Upper lobe of right lung (tissue), 1 donor: Measurements from ENCODE around the gene ZNF586. TPM values are rescaled to one million over a fixed set of nuclear protein-coding genes. Genes with fewer than 3 reads are reported as not detected.

ENCODE experiments used
- ATAC-seq: fragments of 200-7000 bp; cut with Tn5 transposase; one replicate; pipeline ENCODE4 v1.9.1; 2020; ENCODE audit warnings: mild to moderate bottlenecking, moderate library complexity
- DNase-seq: peaks from one replicate; pipeline ENCODE4 v3.0.0-alpha.2; 2020
- H3K27ac ChIP-seq: fragments of 200-600 bp; one replicate; pipeline ENCODE4 v1.8.0; 2022
- H3K27me3 ChIP-seq: fragments of 200-600 bp; one replicate; pipeline ENCODE4 v1.8.0; 2022; ENCODE audit warnings: mild to moderate bottlenecking
- H3K36me3 ChIP-seq: fragments of 200-600 bp; one replicate; pipeline ENCODE4 v1.8.0; 2022
- H3K4me1 ChIP-seq: fragments of 200-600 bp; one replicate; pipeline ENCODE4 v1.8.0; 2022
- H3K4me3 ChIP-seq: fragments of 200-600 bp; one replicate; pipeline ENCODE4 v1.8.0; 2022; ENCODE audit warnings: mild to moderate bottlenecking
- H3K9me3 ChIP-seq: fragments of 200-600 bp; one replicate; pipeline ENCODE4 v1.8.0; 2022
- CTCF ChIP-seq: fragments of 200-600 bp; IDR thresholded peaks from one replicate; pipeline ENCODE4 v1.8.0; 2022; ENCODE audit warnings: antibody characterized with exemption
- intact Hi-C: fragments of 100-400 bp; cut with DNase I; formaldehyde crosslinking; loops from one replicate; pipeline ENCODE4 v1.11.0; 2022
- total RNA-seq: library from RNA; stranded (reverse); fragmentation: NEBNext Ultra II Directional; extraction: Animal tissue kit (Norgen Biotek cat#: 25700); gene quantifications from one replicate; pipeline ENCODE4 v1.2.1, GENCODE V29; 2021
- donor health status: DM: no; HTN: yes; CAD: no; lungs with severe emphysema.

ZNF586 gene
- total RNA-seq, 1 donor from 2014 or later: 18.5 TPM

GRCh38 chr19:57825511-57825910 is 56.0 kb downstream of the ZNF586 start:
- Histone ChIP-seq H3K9me3 (no peaks in the 10 kb centered on the region), H3K27me3 (no peaks in the 10 kb centered on the region), H3K4me1 (peaks cover 5% of the 10 kb centered on the region), H3K4me3 (no peak overlapping the region), H3K27ac (no peak overlapping the region), H3K36me3 (no peaks in the 10 kb centered on the region)
- no peak for DNase-seq
- TF ChIP-seq CTCF: no peak
- no peak for ATAC-seq
- intact Hi-C loops: no loop called here

- ATAC-seq: no peak
- Histone ChIP-seq H3K27ac (no peak overlapping the region), H3K27me3 (no peaks in the 10 kb centered on the region), H3K4me3 (no peak overlapping the region), H3K4me1 (no peaks in the 10 kb centered on the region), H3K36me3 (no peaks in the 10 kb centered on the region), H3K9me3 (no peaks in the 10 kb centered on the region)
- intact Hi-C loops: no loop called here
- TF ChIP-seq CTCF: no peak
- DNase-seq: no peak
Observed at GRCh38 chr19:57829316-57829715, 59.8 kb downstream of the ZNF586 start.

GRCh38 chr19:57830071-57830602 is 60.7 kb downstream of the ZNF586 start, which contains the start of gene ZNF587B:
ZNF587B (plus strand) TSS chr19:57830299; CDS start chr19:57830529, 230 bp downstream.
- peak within 1 kb of the TSS; percentile 53 for H3K4me3 ChIP-seq
- H3K36me3 ChIP-seq: no peaks in the 10 kb centered on the region
- intact Hi-C loops: no loop called here
- ATAC-seq: peak; percentile 89
- H3K27me3 ChIP-seq: no peaks in the 10 kb centered on the region
- peak; percentile 67 for DNase-seq
- peak; percentile 37 for TF ChIP-seq CTCF
- H3K9me3 ChIP-seq: no peaks in the 10 kb centered on the region
- H3K4me1 ChIP-seq: no peaks in the 10 kb centered on the region
- peak within 1 kb of the TSS; percentile 66 for H3K27ac ChIP-seq

Other genes starting within 250 kb of the ZNF586 start
- gene ZNF549, start 242.3 kb upstream of the ZNF586 start, total RNA-seq: 6.4 TPM
- gene ZNF550, start 209.8 kb upstream of the ZNF586 start, total RNA-seq: 6.3 TPM
- gene ZNF416, start 190.8 kb upstream of the ZNF586 start, total RNA-seq: 5.6 TPM
- 2.9 TPM for gene ZIK1, start 185.5 kb upstream of the ZNF586 start, total RNA-seq
- 2.9 TPM for gene ZNF530, start 169.8 kb upstream of the ZNF586 start, total RNA-seq
- gene ZNF134, start 155.4 kb upstream of the ZNF586 start, total RNA-seq: 18.9 TPM
- 13.3 TPM for gene ZNF211, start 136.5 kb upstream of the ZNF586 start, total RNA-seq
- not detected for gene ZSCAN4, start 100.7 kb upstream of the ZNF586 start, total RNA-seq
- gene ZNF551, start 87.7 kb upstream of the ZNF586 start, total RNA-seq: 5.5 TPM
- 4.5 TPM for gene ZNF154, start 60.5 kb upstream of the ZNF586 start, total RNA-seq
- gene ZNF671, start 42.1 kb upstream of the ZNF586 start, total RNA-seq: 7.1 TPM
- 15.1 TPM for gene ZNF776, start 22.9 kb upstream of the ZNF586 start, total RNA-seq
- gene ZNF552, start 45.2 kb downstream of the ZNF586 start, total RNA-seq: 10.9 TPM
- gene ZNF587B, start 60.6 kb downstream of the ZNF586 start, total RNA-seq: 12.2 TPM
- gene ZNF587, start 80.2 kb downstream of the ZNF586 start, total RNA-seq: 27.3 TPM
- 12.3 TPM for gene ZNF814, start 119.4 kb downstream of the ZNF586 start, total RNA-seq
- gene ZNF417, start 146.9 kb downstream of the ZNF586 start, total RNA-seq: 17.7 TPM
- 5.0 TPM for gene ZNF418, start 165.7 kb downstream of the ZNF586 start, total RNA-seq
- gene ZNF256, start 178.0 kb downstream of the ZNF586 start, total RNA-seq: 5.8 TPM
- gene C19orf18, start 204.9 kb downstream of the ZNF586 start, total RNA-seq: 0.90 TPM
- 15.4 TPM for gene ZNF606, start 233.1 kb downstream of the ZNF586 start, total RNA-seq